Breast epithelium (tissue), 4 donors: ENCODE measurements around the gene AMOT. TPM values are rescaled to one million over a fixed set of nuclear protein-coding genes. Genes with fewer than 3 reads are reported as not detected.

Source experiments
- DNase-seq, 2 donors: peaks; one replicate each; pipeline ENCODE4 v3.0.0-alpha.2; 2019; ENCODE audit warnings: low spot score in 2 of 2
- H3K27ac ChIP-seq, 2 donors: fragments of 200-600 bp; sonication (generic) in 1 of 2; one replicate each; pipeline ENCODE4 v1.5.1; 2016 to 2019; ENCODE audit warnings: mild to moderate bottlenecking in 1 of 2
- H3K27me3 ChIP-seq, 2 donors: fragments of 200-600 bp; sonication (generic) in 1 of 2; one replicate each; pipeline versions ENCODE4 v1.5.1 to v1.6.0; 2017 to 2019; ENCODE audit warnings: control low read depth in 1 of 2, mild to moderate bottlenecking in 1 of 2
- H3K36me3 ChIP-seq: fragments of 200-600 bp; one replicate; pipeline ENCODE4 v1.5.1; 2019
- H3K4me1 ChIP-seq, 2 donors: fragments of 200-600 bp; sonication (generic); one replicate each; pipeline ENCODE4 v1.5.1; 2016 to 2019; ENCODE audit warnings: control low read depth in 1 of 2
- H3K4me3 ChIP-seq, 3 donors: fragments of 200-600 bp; sonication (generic); 1 replicate in 2 of 3; 2 replicates in 1 of 3; pipeline ENCODE4 v1.5.1; 2016 to 2019; ENCODE audit warnings: mild to moderate bottlenecking in 3 of 3, moderate library complexity in 2 of 3
- H3K9me3 ChIP-seq, 2 donors: fragments of 200-600 bp; sonication (generic) in 1 of 2; one replicate each; pipeline ENCODE4 v1.5.1; 2016 to 2019; ENCODE audit warnings: control low read depth in 1 of 2
- CTCF ChIP-seq, 3 donors: fragments of 450-650 bp; IDR thresholded peaks; one replicate each; pipeline ENCODE4 v1.5.1; 2016 to 2017; ENCODE audit warnings: antibody characterized with exemption in 3 of 3, mild to moderate bottlenecking in 3 of 3, moderate library complexity in 3 of 3
- POLR2A ChIP-seq: fragments of 450-650 bp; IDR thresholded peaks from one replicate; pipeline ENCODE4 v1.6.1; 2016; ENCODE audit warnings: antibody characterized with exemption, mild to moderate bottlenecking, moderate library complexity
- POLR2AphosphoS5 ChIP-seq, 3 donors: sonication (generic); formaldehyde crosslinking; IDR thresholded peaks; one replicate each; pipeline ENCODE4 v1.6.1; 2017; ENCODE audit warnings: antibody characterized with exemption in 3 of 3
- intact Hi-C: fragments of 100-400 bp; cut with DNase I; formaldehyde crosslinking; loops from one replicate; pipeline ENCODE4 v1.15.1; 2023; ENCODE audit warnings: low total_unique reads
- total RNA-seq, 3 donors: library from RNA; depleted of rRNA; stranded (reverse); fragments of >200 nt; gene quantifications; one replicate each; pipeline ENCODE4 v1.1.0, GENCODE V29; 2016

AMOT gene
- total RNA-seq, result 10 to 100 TPM; 14.1 to 39.2 (median 23.0) TPM

- H3K4me1 ChIP-seq, result no peaks in the 10 kb centered on the region
- peak within 1 kb of the TSS; percentile 63 to 76 (median 64) for H3K4me3 ChIP-seq
- H3K27me3 ChIP-seq, result peaks cover 0 to 63% of the 10 kb centered on the region in 2 donors
- no peaks in the 10 kb centered on the region for H3K9me3 ChIP-seq
- peak within 1 kb of the TSS; percentile 79 to 85 for H3K27ac ChIP-seq
- TF ChIP-seq POLR2A (no peak), POLR2AphosphoS5 (IDR thresholded peaks at IDR 0.05) (peak in 1 of 3 donors; percentile 15)
- intact Hi-C loops, result no loop called here
- DNase-seq, result peak; percentile 68 to 72
- no peaks in the 10 kb centered on the region for H3K36me3 ChIP-seq
These were observed at the start of gene AMOT for GRCh38 chrX:112840382-112841113. AMOT (minus strand) TSS chrX:112840831; CDS start chrX:112823126, 17,705 bp downstream.

- intact Hi-C loops, result loop anchor here (10.0 kb wide), 1 partner anchor 145 kb away; no protein-coding TSS in a partner anchor
- H3K36me3 ChIP-seq, result no peaks in the 10 kb centered on the region
- TF ChIP-seq POLR2A (no peak), POLR2AphosphoS5 (IDR thresholded peaks at IDR 0.05) (no peak), CTCF (IDR thresholded peaks at IDR 0.05) (no peak)
- H3K4me1 ChIP-seq, result no peaks in the 10 kb centered on the region
- no peak overlapping the region for H3K27ac ChIP-seq
- DNase-seq, result no peak
- peaks cover 0 to 12% of the 10 kb centered on the region in 2 donors for H3K27me3 ChIP-seq
- no peaks in the 10 kb centered on the region for H3K9me3 ChIP-seq
- H3K4me3 ChIP-seq, result no peak overlapping the region
These were observed 48.8 kb upstream of the AMOT start for GRCh38 chrX:112889400-112889799.

- Histone ChIP-seq H3K36me3 (no peaks in the 10 kb centered on the region), H3K4me3 (no peak overlapping the region), H3K27me3 (peaks cover 0 to 12% of the 10 kb centered on the region in 2 donors), H3K27ac (no peak overlapping the region), H3K4me1 (no peaks in the 10 kb centered on the region), H3K9me3 (no peaks in the 10 kb centered on the region)
- no peak for TF ChIP-seq CTCF (IDR thresholded peaks at IDR 0.05)
- no peak for TF ChIP-seq POLR2A
- TF ChIP-seq POLR2AphosphoS5 (IDR thresholded peaks at IDR 0.05), result no peak
- DNase-seq, result no peak
- intact Hi-C loops, result loop anchor here (10.0 kb wide), 1 partner anchor 146 kb away; no protein-coding TSS in a partner anchor
These were observed 48.3 kb upstream of the AMOT start for GRCh38 chrX:112888916-112889315.

- intact Hi-C loops, result no loop called here
- TF ChIP-seq POLR2A, result no peak
- no peak for TF ChIP-seq CTCF (IDR thresholded peaks at IDR 0.05)
- TF ChIP-seq POLR2AphosphoS5 (IDR thresholded peaks at IDR 0.05), result no peak
- Histone ChIP-seq H3K9me3 (peaks cover 3 to 7% of the 10 kb centered on the region in 2 donors), H3K27me3 (peaks cover 0 to 49% of the 10 kb centered on the region in 2 donors), H3K4me3 (no peak overlapping the region), H3K4me1 (no peaks in the 10 kb centered on the region), H3K36me3 (no peaks in the 10 kb centered on the region), H3K27ac (no peak overlapping the region)
- DNase-seq, result no peak
These were observed 37.1 kb upstream of the AMOT start for GRCh38 chrX:112877771-112878173.

- H3K36me3 ChIP-seq, result no peaks in the 10 kb centered on the region
- H3K27me3 ChIP-seq, result peaks cover 0 to 52% of the 10 kb centered on the region in 2 donors
- no peak overlapping the region for H3K4me3 ChIP-seq
- intact Hi-C loops, result no loop called here
- peaks cover 3 to 4% of the 10 kb centered on the region in 2 donors for H3K9me3 ChIP-seq
- H3K27ac ChIP-seq, result no peak overlapping the region
- no peak for TF ChIP-seq POLR2AphosphoS5 (IDR thresholded peaks at IDR 0.05)
- no peak for TF ChIP-seq POLR2A
- TF ChIP-seq CTCF (IDR thresholded peaks at IDR 0.05), result no peak
- H3K4me1 ChIP-seq, result no peaks in the 10 kb centered on the region
- DNase-seq, result no peak
These were observed 34.0 kb upstream of the AMOT start for GRCh38 chrX:112874614-112875013.
